ENCODE results near the gene TNFRSF12A.

Gene TNFRSF12A

DNA sequence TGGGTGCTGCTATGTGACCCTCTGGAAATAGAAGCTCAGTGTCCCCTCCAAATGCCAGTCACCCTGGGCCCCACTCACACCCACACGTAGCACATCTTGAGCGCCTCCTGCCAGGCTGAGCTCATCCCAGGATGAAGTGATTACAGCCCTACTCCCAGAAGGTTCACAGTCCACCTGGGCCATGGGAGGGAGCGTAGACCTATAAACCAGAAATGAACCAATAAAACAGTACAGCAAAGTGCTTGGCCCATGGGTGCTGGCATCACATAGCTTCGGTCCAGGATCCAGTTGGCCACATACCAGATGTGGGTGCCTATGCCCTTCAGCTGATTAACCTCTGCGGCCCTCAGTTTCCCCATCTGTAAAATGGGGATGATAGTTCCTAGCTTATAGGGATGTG lies 18.7 kb downstream of the TNFRSF12A start:
- TF ChIP-seq, protein P1, sequence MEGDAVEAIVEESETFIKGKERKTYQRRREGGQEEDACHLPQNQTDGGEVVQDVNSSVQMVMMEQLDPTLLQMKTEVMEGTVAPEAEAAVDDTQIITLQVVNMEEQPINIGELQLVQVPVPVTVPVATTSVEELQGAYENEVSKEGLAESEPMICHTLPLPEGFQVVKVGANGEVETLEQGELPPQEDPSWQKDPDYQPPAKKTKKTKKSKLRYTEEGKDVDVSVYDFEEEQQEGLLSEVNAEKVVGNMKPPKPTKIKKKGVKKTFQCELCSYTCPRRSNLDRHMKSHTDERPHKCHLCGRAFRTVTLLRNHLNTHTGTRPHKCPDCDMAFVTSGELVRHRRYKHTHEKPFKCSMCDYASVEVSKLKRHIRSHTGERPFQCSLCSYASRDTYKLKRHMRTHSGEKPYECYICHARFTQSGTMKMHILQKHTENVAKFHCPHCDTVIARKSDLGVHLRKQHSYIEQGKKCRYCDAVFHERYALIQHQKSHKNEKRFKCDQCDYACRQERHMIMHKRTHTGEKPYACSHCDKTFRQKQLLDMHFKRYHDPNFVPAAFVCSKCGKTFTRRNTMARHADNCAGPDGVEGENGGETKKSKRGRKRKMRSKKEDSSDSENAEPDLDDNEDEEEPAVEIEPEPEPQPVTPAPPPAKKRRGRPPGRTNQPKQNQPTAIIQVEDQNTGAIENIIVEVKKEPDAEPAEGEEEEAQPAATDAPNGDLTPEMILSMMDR (IDR thresholded peaks at IDR 0.05; ENCODE audit: insufficient read depth, missing control alignments) = no peak
- no peak for DNase-seq (ENCODE audit: insufficient read length, low spot score)
- no peak for FAIRE-seq

DNA sequence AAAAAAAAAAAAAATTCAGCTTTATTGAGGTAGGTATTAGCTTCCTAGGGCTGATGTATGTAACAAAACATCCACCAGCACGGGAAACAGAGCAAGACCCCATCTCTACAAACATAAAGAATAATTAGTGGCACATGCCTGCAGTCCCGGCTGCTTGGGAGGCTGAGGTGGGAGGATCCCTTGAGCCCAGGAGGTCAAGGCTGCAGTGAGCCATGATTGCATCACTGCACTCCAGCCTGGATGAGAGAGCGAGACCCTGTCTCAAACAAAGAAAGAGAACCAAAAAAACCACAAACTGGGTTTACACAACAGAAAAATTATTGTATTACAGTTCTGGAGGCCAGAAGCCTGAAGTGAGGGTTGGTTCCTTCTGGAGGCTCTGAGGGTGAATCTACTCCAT lies 22.2 kb downstream of the TNFRSF12A start:
- DNase-seq (ENCODE audit: insufficient read length, low spot score) (no peak), FAIRE-seq (no peak)
- TF ChIP-seq, protein P1 (IDR thresholded peaks at IDR 0.05; ENCODE audit: insufficient read depth, missing control alignments) = no peak

DNA sequence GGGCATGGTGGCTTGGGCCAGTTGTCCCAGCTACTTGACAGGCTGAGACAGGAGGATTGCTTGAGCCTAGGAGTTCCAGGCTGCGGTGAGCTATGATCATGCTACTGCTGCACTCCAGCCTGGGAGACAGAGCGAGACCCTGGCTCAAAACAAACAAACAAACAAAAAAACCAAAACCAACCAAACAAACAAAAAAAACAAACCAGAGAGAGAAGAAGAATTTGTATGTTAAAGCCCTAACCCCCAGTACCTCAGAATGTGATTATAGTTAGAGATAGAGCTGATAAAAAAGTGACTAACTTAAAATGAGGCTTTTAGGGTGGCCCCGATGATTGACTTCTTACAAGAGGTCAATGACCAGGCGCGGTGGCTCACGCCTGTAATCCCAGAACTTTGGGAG lies 24.5 kb downstream of the TNFRSF12A start:
- FAIRE-seq = no peak
- TF ChIP-seq, protein P1 (IDR thresholded peaks at IDR 0.05; ENCODE audit: insufficient read depth, missing control alignments) = no peak
- no peak for DNase-seq (ENCODE audit: insufficient read length, low spot score)

DNA sequence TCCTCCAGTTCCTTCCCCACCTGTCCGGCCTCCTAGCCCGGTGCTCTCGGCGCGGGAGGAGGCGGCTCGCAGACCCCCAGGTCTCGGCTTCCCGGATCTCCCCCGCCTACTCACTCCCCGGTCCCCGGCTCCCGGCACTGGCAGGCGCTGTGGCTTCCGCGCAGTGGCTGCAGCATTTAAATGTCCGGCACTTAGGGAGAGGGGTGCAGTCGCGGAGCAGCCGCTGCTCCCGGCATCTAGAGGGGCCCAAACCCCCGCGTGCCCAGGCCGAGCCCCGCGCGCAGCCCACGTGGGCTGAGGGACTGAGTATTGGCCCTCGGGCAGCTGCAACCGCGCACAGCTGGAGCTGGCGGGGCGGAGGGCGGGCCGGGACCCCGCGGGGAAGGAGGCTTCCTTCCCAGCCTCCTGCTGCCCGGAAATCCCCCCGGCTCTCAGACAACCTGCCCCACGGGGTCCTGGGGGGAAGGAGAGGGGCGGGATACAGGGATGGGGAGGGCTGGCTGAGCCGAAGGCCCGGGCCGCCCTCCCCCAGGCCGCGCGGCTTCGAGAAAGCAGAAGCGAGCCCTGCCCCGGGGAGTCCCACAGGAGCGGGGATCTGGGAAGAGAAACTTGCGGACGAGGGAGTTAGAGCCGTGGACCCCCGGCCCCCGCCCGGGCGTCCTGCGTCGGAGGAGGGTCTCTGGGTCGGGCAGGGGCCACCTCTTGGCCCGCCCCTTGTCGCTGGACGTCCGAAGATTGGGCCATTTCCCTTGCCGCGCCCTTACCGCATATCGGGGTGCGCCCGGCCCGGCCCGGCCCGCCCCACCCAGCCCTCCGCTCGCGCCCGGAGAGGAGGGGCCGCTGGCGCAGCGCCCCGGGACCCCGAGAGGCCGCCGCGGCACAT lies 25.8 kb downstream of the TNFRSF12A start, which contains the start of gene MMP25:
Gene MMP25 (plus strand): TSS at position 804 of the 883 bp plus-strand sequence. CDS start 357 bp downstream, outside the sequence.
- DNase-seq (ENCODE audit: insufficient read length, low spot score) (peak; percentile 63), FAIRE-seq (no peak)
- TF ChIP-seq, protein P1 (IDR thresholded peaks at IDR 0.05; ENCODE audit: insufficient read depth, missing control alignments) = no peak

DNA sequence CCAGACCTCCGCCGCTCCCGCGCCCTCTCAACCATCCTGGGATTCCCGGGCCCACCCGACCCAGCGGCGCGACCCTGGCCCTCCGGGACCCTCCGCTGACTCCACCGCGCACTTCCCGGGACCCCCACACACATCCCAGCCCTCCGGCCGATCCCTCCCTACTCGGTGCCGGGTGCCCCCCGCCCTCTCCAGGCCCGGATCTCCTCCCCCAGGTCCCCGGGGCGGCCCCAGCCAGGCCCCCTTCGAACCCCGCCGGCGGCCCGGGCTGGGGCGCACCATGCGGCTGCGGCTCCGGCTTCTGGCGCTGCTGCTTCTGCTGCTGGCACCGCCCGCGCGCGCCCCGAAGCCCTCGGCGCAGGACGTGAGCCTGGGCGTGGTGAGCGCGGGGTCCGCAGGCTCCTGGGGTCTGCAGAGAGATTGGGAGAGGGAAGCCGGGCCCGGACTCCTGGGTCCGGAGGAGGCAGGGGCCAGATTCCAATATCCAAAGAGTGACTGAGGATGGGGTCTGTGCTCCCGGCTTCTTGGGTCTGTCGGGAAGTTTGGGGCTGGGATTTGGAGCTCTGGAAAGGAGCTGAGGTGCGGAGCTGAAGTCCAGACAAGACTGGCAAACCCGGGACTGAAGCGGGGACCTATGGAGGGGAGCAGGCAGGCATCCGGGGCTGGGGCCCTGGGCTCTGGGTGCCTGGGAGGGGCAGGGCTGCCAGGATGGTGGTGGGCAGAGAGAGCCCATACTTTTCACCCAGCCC lies 26.6 kb downstream of the TNFRSF12A start:
- no peak for DNase-seq (ENCODE audit: insufficient read length, low spot score)
- TF ChIP-seq, protein P1 (IDR thresholded peaks at IDR 0.05; ENCODE audit: insufficient read depth, missing control alignments) = no peak
- no peak for FAIRE-seq

DNA sequence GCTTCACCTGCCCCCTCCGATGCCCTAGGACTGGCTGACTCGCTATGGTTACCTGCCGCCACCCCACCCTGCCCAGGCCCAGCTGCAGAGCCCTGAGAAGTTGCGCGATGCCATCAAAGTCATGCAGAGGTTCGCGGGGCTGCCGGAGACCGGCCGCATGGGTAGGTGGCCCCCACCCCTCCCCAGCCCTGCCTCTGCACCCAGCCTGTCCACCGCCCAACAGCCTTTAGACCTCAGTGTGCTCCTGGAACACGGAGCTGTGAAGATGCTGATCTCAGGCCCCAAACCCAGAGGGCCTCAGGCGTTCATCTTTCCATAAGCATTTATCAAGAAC lies 27.2 kb downstream of the TNFRSF12A start:
- no peak for FAIRE-seq

More for the DNA sequence above, 27.2 kb downstream of the TNFRSF12A start:
- DNase-seq (ENCODE audit: insufficient read length, low spot score) = no peak
- TF ChIP-seq, protein P1 (IDR thresholded peaks at IDR 0.05; ENCODE audit: insufficient read depth, missing control alignments) = no peak

Measured in D721Med (cell line).